ENCODE data around the gene MINDY3. TPM values are rescaled to one million over a fixed set of nuclear protein-coding genes. Genes with fewer than 3 reads are reported as not detected.
"Not testable (repeated sequence)": the region's sequence is repeated elsewhere in the genome, so short reads cannot be mapped to it uniquely, and the experiment has no call there.

The MINDY3 gene
- total and polyA plus RNA-seq, 2 donors (not counting 1 experiment from before 2014, with no cell fraction given): 11.6 to 29.3 TPM

- H3K27ac Mint-ChIP-seq; CTCF ChIA-PET; H3K27ac ChIP-seq (ENCODE audit: low read length in 2 of 2); H3K9ac ChIP-seq (ENCODE audit: low read length); H3K4me1 ChIP-seq (ENCODE audit: control insufficient read depth in 2 of 2, insufficient read depth in 2 of 2, low read length in 2 of 2); DNase-seq; H4K20me1 ChIP-seq (ENCODE audit: control insufficient read depth, insufficient read depth, low read length, poor library complexity, severe bottlenecking); H3K4me2 ChIP-seq (replicated peaks; ENCODE audit: low read depth, low read length, poor library complexity, severe bottlenecking); POLR2A ChIA-PET; H3K4me3 ChIP-seq (ENCODE audit: control extremely low read depth in 1 of 5, extremely low read depth in 1 of 5, insufficient read depth in 1 of 5, low read depth in 2 of 5, low read length in 4 of 5); intact Hi-C loops (cut with micrococcal nuclease); H3K79me2 ChIP-seq (ENCODE audit: control insufficient read depth, insufficient read depth, low read length); H3K36me3 ChIP-seq (replicated peaks in 1 of 2; ENCODE audit: control extremely low read depth in 1 of 2, control insufficient read depth in 1 of 2, extremely low read depth in 1 of 2, insufficient read depth in 2 of 2, low read length in 1 of 2); H2AFZ ChIP-seq (ENCODE audit: insufficient read depth, low read depth, low read length, poor library complexity, severe bottlenecking); H3K9me3 ChIP-seq (ENCODE audit: control extremely low read depth in 1 of 3, control insufficient read depth in 2 of 3, insufficient read depth in 1 of 3, low read length in 2 of 3); H3K9me3 Mint-ChIP-seq (ENCODE audit: insufficient read depth); H3K4me1 Mint-ChIP-seq; ATAC-seq (ENCODE audit: low read depth); H3K4me3 Mint-ChIP-seq: not testable (repeated sequence)
- H3K27me3 Mint-ChIP-seq: peaks cover 64% of the 10 kb centered on the region
- H3K27me3 ChIP-seq (replicated peaks in 1 of 4; ENCODE audit: control extremely low read depth in 1 of 4, control insufficient read depth in 3 of 4, insufficient read depth in 4 of 4, low read length in 3 of 4): peaks cover 0 to 17% (median 6%) of the 10 kb centered on the region in 4 experiments
- 96% methylated on average over 3 of the region's 4 CpGs for WGBS (ENCODE audit: insufficient coverage)
These were observed 12.3 kb upstream of the MINDY3 start for GRCh38 chr10:15872645-15873044.

- DNase-seq (no peak), ATAC-seq (ENCODE audit: low read depth) (no peak)
- Histone ChIP-seq H3K27me3 (replicated peaks in 1 of 4; ENCODE audit: control extremely low read depth in 1 of 4, control insufficient read depth in 3 of 4, insufficient read depth in 4 of 4, low read length in 3 of 4) (peaks cover 0 to 17% (median 6%) of the 10 kb centered on the region in 4 experiments), H3K9me3 (ENCODE audit: control extremely low read depth in 1 of 3, control insufficient read depth in 2 of 3, insufficient read depth in 1 of 3, low read length in 2 of 3) (peaks cover 0 to 1% (median 0%) of the 10 kb centered on the region in 3 donors), H3K36me3 (replicated peaks in 1 of 2; ENCODE audit: control extremely low read depth in 1 of 2, control insufficient read depth in 1 of 2, extremely low read depth in 1 of 2, insufficient read depth in 2 of 2, low read length in 1 of 2) (no peaks in the 10 kb centered on the region), H3K4me3 (ENCODE audit: control extremely low read depth in 1 of 5, extremely low read depth in 1 of 5, insufficient read depth in 1 of 5, low read depth in 2 of 5, low read length in 4 of 5) (no peak overlapping the region), H3K4me1 (ENCODE audit: control insufficient read depth in 2 of 2, insufficient read depth in 2 of 2, low read length in 2 of 2) (no peaks in the 10 kb centered on the region), H2AFZ (ENCODE audit: insufficient read depth, low read depth, low read length, poor library complexity, severe bottlenecking) (no peak overlapping the region), H3K4me2 (replicated peaks; ENCODE audit: low read depth, low read length, poor library complexity, severe bottlenecking) (no peak overlapping the region), H3K79me2 (ENCODE audit: control insufficient read depth, insufficient read depth, low read length) (no peaks in the 10 kb centered on the region), H3K9ac (ENCODE audit: low read length) (no peak overlapping the region), H3K27ac (ENCODE audit: low read length in 2 of 2) (no peak overlapping the region), H4K20me1 (ENCODE audit: control insufficient read depth, insufficient read depth, low read length, poor library complexity, severe bottlenecking) (no peaks in the 10 kb centered on the region)
- POLR2A ChIA-PET: no interaction called here
- Mint-ChIP-seq H3K27me3 (peaks cover 66% of the 10 kb centered on the region), H3K9me3 (ENCODE audit: insufficient read depth) (peaks cover 2% of the 10 kb centered on the region), H3K4me1 (no peaks in the 10 kb centered on the region), H3K27ac (no peak overlapping the region), H3K4me3 (no peak overlapping the region)
- intact Hi-C loops (cut with micrococcal nuclease): no loop called here
- WGBS (ENCODE audit: insufficient coverage): 100% methylated on average over 1 of the region's 1 CpG
- TF ChIP-seq CTCF (IDR thresholded peaks at IDR 0.05) (no peak), EZH2 (IDR thresholded peaks at IDR 0.05; ENCODE audit: borderline replicate concordance, insufficient read depth, low read depth, low read length, poor library complexity, severe bottlenecking) (no peak)
- CTCF ChIA-PET: interaction anchor here (0.7 kb wide), 1 partner anchor 46 kb away, joined by 4 read pairs; no protein-coding TSS in a partner anchor
These were observed 11.5 kb upstream of the MINDY3 start for GRCh38 chr10:15871823-15872222.
